Lower leg skin (tissue), 3 donors: Measurements from ENCODE around the gene FMO4.

Experiments used
- CTCF ChIP-seq, 3 donors: fragments of 450-650 bp; IDR thresholded peaks; one replicate each; pipeline ENCODE4 v1.5.1; 2016; ENCODE audit warnings: antibody characterized with exemption in 3 of 3, mild to moderate bottlenecking in 3 of 3, moderate library complexity in 2 of 3
- POLR2A ChIP-seq, 2 donors: fragments of 450-650 bp; IDR thresholded peaks; one replicate each; pipeline ENCODE4 v1.6.1; 2016 to 2017; ENCODE audit warnings: antibody characterized with exemption in 2 of 2, mild to moderate bottlenecking in 1 of 2, moderate library complexity in 1 of 2

- TF ChIP-seq POLR2A (IDR thresholded peaks at IDR 0.05) (no peak), CTCF (IDR thresholded peaks at IDR 0.05) (no peak)
Observed at GRCh38 chr1:171345536-171345935, 31.6 kb downstream of the FMO4 start.
